HepG2 (cell line): ENCODE data around the gene SCN7A.

Source experiments
- CTCF ChIP-seq: sonication (generic); formaldehyde crosslinking; IDR thresholded peaks from 2 replicates; pipeline ENCODE4 v1.5.0; 2020; ENCODE audit warnings: mild to moderate bottlenecking, missing genetic modification reagents, moderate library complexity
- FOSL1 ChIP-seq: sonication (generic); formaldehyde crosslinking; IDR thresholded peaks from 2 replicates; pipeline ENCODE4 v1.9.0; 2021; ENCODE audit warnings: missing genetic modification reagents, borderline replicate concordance
- MAFK ChIP-seq, 2 experiments: IDR thresholded peaks in 1 of 2; conservative IDR thresholded peaks in 1 of 2; 2 replicates each; pipeline ENCODE4 v1.6.1; 2011; ENCODE audit warnings: improper control_type of control experiment in 2 of 2, low read length in 2 of 2
- MAX ChIP-seq: IDR thresholded peaks from 2 replicates; pipeline ENCODE4 v1.6.1; 2012; ENCODE audit warnings: inconsistent platforms
- MLXIP ChIP-seq: sonication (generic); formaldehyde crosslinking; IDR thresholded peaks from 2 replicates; pipeline ENCODE4 v1.9.0; 2021; ENCODE audit warnings: missing genetic modification reagents, borderline replicate concordance
- RBM39 ChIP-seq: fragments of 200-400 bp; formaldehyde crosslinking; IDR thresholded peaks from one replicate; pipeline ENCODE4 v1.6.1; 2018; ENCODE audit warnings: antibody characterized with exemption, mild to moderate bottlenecking, low read depth, low read length; ENCODE audit not compliant: poor library complexity, severe bottlenecking
- REST ChIP-seq, 2 experiments: IDR thresholded peaks; 2 replicates each; pipeline ENCODE4 v1.6.1; 2011 to 2012; ENCODE audit warnings: low read length in 2 of 2, borderline replicate concordance in 1 of 2, low read depth in 1 of 2, mild to moderate bottlenecking in 1 of 2, moderate library complexity in 1 of 2
- TP53 ChIP-seq: sonication (generic); formaldehyde crosslinking; conservative IDR thresholded peaks from 2 replicates; pipeline ENCODE4 v1.4.0; 2020; ENCODE audit warnings: missing genetic modification reagents

GRCh38 chr2:166468124-166469024 lies 25.7 kb downstream of the SCN7A start:
- TF ChIP-seq MAX = no peak
- TF ChIP-seq FOSL1 (CRISPR knock-in tag) = no peak
- no peak for TF ChIP-seq CTCF (CRISPR knock-in tag)
- TF ChIP-seq TP53 (CRISPR knock-in tag) = no peak
- no peak for TF ChIP-seq REST (IDR thresholded peaks at IDR 0.05; ENCODE audit: borderline replicate concordance in 1 of 2, low read depth in 1 of 2, low read length in 2 of 2)
- TF ChIP-seq RBM39 = no peak
- no peak for TF ChIP-seq MAFK (conservative IDR thresholded peaks at IDR 0.05 in 1 of 2, IDR thresholded peaks at IDR 0.05 in 1 of 2; ENCODE audit: low read length in 2 of 2)
- TF ChIP-seq MLXIP (CRISPR knock-in tag) = no peak
